GM12873 (cell line): ENCODE results near the gene SETD7.

Experiments used
- CTCF ChIP-seq: IDR thresholded peaks from 2 replicates; pipeline ENCODE4 v1.5.1; 2012; ENCODE audit warnings: low read depth, mild to moderate bottlenecking, moderate library complexity, low read length, control low read depth; ENCODE audit not compliant: insufficient read depth; ENCODE audit errors: missing control alignments

SETD7 gene

GRCh38 chr4:139506774-139507173 lies 49.2 kb downstream of the SETD7 start:
- TF ChIP-seq CTCF, result no peak

GRCh38 chr4:139503622-139504166 lies 52.3 kb downstream of the SETD7 start:
- TF ChIP-seq CTCF, result no peak

GRCh38 chr4:139501927-139502899 lies 53.8 kb downstream of the SETD7 start:
- TF ChIP-seq CTCF, result no peak

- no peak for TF ChIP-seq CTCF
Measured at GRCh38 chr4:139501527-139501926, 54.5 kb downstream of the SETD7 start.

GRCh38 chr4:139501117-139501516 lies 54.9 kb downstream of the SETD7 start:
- no peak for TF ChIP-seq CTCF

GRCh38 chr4:139499186-139499585 lies 56.8 kb downstream of the SETD7 start:
- TF ChIP-seq CTCF, result no peak

- TF ChIP-seq CTCF, result no peak
Measured at GRCh38 chr4:139493176-139493575, 62.8 kb downstream of the SETD7 start.
